Renal cortical epithelial cell (primary cell): Measurements from ENCODE around the gene SUPT20HL2. TPM values are rescaled to one million over a fixed set of nuclear protein-coding genes. Genes with fewer than 3 reads are reported as not detected.
"Not testable (repeated sequence)": the region's sequence is repeated elsewhere in the genome, so short reads cannot be mapped to it uniquely, and the experiment has no call there.

Source experiments
- DNase-seq: peaks from one replicate; pipeline ENCODE4 v3.0.0-alpha.2; 2011; ENCODE audit warnings: low read depth
- total RNA-seq: library from RNA; depleted of rRNA; stranded (reverse); fragments of >200 nt; gene quantifications from 2 replicates; pipeline ENCODE4 v1.2.3, GENCODE V29; 2014

SUPT20HL2 gene
- total RNA-seq, 1 donor from 2014 or later = not detected

- not testable (repeated sequence) for DNase-seq
Measured at GRCh38 chrX:24309580-24310374, 4.1 kb downstream of the SUPT20HL2 start.

DNA sequence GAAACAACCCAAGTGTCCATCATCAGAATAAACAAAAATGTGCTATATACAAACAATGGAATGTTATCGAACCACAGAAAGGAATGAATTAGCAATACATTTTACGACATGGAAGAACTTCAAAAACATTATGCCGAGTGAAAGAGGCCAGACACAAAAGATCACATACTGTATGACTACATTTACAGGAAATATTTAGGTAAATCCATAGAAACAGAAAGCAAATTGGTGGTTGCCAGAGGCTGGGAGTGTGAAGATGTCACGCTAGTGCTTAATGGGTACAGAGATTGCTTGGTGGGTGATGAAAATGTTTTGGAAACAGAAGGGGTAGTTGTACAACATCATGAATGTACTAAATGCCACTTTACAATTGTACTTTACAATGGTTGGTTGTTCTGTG, 5.1 kb downstream of the SUPT20HL2 start:
- not testable (repeated sequence) for DNase-seq

GRCh38 chrX:24306440-24306839, 7.4 kb downstream of the SUPT20HL2 start:
- DNase-seq = no peak

DNA sequence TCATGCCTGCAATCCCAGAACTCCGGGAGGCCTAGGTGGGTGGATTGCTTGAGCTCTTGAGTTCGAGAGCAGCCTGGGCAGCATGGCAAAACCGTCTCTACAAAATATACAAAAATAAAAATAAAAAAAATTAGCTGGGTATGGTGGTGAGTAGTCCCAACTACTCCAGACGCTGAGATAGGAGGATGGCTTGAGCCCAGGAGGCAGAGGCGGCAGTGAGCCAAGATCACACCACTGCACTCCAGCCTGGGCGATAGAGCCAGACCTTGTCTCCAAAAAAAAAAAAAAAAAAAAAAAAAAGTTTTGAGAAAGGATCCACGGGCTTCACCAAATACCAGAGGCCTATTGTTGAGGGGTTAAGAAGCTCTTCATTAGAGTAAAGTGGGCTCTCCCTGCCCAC, 8.0 kb downstream of the SUPT20HL2 start:
- DNase-seq = no peak

GRCh38 chrX:24301806-24302205, 12.1 kb downstream of the SUPT20HL2 start:
- DNase-seq = no peak

DNA sequence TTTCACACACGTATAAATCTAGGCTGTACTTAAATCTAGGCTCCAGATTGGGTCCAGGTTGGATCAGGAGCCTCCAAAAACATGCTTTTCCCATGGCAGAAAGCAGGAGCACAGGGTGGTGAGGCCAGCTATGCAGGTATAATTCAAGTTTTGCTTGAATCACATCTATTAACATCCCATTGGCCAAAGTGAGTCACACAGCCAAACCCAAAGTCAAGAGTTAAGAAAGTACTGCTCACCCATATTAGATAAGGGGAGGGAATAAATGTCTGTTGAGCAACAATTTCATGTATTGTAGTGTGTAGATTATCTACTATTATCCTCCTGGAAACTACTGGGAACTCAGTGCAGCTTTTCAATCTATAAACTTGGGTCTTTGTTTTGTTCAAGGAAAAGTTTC, 12.8 kb downstream of the SUPT20HL2 start:
- no peak for DNase-seq

- DNase-seq = peak; percentile 4
Measured at GRCh38 chrX:24298191-24298590, 15.7 kb downstream of the SUPT20HL2 start.

- DNase-seq = no peak
Measured at GRCh38 chrX:24294619-24295018, 19.2 kb downstream of the SUPT20HL2 start.

DNA sequence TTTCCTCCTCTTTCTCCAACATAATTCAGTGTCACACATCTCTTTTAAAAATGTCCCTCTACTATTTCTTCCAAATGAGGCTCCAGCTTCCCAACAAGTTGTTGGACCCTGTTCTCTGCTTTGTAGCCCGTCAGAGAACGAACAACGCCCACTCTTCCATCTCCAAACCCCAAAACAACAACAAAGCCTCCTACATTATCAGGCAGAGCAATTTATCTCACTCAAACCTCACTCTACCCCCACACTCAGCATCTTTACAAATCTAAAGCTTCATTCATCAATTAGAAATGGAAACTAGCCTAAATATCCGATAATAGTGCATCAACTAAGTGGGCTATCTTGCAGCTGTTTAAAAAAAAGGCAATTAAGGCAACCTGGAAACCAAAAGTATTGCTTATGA, 20.5 kb downstream of the SUPT20HL2 start:
- DNase-seq = no peak

DNA sequence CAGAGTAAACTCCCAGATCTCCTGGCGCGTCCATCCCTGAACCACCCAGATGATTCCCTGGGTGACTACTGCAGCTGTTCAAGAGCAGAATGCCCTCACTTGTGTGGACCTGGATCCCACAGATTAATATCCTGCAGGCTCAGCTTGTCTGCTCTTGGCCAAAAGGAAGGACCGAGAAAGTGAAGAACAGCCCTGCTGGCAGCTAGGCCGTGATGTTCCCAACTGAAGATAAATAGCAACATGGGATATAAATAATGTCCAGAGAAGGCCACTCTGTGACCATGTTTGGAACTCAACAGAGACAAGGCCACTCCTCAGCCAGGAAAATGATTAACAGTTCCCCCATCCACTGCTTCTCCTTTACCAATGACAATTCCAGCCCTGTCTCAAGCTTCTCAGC, 21.5 kb downstream of the SUPT20HL2 start:
- no peak for DNase-seq

DNA sequence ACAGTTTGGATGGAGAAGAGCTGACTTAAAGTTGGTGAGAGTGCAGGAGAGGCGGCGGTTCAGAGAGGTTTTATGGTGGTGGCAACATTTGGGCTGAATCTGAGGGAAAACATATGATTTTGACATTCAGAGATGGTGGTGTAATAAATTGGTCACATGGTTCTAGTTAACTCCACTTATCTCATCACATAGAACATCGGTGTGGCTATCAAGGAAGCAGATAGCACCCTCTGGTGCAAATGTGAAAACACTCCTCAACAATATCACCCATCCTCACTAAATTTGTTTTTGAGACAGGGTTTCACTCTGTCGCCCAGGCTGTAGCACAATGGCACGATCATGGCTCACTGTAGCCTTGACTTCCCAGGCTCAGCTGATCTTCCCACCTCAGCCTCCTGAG, 28.8 kb downstream of the SUPT20HL2 start:
- DNase-seq = no peak

DNA sequence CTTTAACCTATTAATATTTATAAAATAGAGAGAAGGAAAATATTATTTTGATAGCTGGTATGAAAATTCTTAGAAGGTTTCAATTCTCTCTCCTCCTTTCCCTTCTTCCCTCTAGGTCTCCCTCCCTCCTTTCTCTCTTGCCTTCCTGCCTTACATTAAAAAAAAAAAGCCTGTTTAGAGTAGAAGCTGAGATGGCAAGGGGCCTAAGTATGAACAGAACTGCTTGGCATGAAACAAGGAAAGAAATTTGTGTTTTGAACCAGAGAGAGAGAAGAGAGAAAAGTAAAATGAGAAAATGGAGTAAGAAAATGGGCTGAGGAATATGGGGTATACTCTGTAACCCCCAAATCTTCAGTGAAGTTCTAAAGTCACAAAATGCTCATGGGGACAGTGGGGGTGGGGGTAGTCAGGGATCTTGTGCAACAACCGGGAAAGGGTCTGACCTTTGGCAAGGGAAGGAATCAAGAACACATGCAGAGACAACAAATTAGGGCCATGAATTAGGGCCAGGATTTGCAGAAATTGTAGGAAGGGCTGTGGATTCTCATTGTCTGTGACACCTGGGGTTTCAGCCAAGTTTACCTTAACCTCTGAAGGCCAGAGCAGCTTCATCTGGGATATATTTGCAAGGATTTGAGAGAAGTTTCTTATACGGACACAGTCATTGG, 30.6 kb downstream of the SUPT20HL2 start:
- DNase-seq = no peak

DNA sequence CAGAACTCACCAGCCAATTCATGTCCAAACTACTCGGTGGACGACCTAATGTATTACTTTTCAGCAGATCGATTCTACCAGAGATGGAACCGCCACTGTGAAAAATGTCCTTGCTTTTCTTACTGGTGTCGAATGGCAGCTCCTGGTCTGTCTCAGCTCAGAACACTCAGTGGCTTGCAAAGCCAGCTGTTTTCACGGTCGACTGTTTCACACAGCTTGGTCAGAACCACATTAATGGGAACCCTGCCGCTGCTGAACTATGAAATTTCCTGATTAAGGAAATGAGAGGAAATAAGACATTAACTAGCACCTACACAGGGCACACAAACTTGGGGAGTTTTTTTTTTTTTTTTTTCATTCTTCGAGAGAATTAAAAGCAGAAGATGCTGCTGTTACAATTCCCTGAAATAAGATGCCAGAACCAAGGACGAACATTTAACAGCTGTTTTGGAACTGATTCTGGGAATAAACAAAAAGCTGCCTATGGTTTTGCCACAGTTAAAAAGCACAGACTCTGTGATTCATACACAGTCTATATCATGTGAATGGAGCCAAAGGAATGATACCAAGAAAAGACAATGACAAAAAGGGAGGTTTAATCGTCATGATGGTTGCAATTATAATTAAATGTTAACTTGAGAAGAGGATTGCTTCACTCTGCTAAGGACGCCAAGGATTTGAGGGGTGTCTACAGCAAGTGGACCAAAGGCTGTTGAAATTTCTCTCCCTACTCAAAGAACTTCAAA, 31.3 kb downstream of the SUPT20HL2 start:
- DNase-seq = peak; percentile 78

- no peak for DNase-seq
Measured at GRCh38 chrX:24277405-24277804, 36.5 kb downstream of the SUPT20HL2 start.

GRCh38 chrX:24276015-24276414, 37.9 kb downstream of the SUPT20HL2 start:
- DNase-seq = no peak

GRCh38 chrX:24271262-24271661, 42.6 kb downstream of the SUPT20HL2 start:
- DNase-seq = no peak

GRCh38 chrX:24268786-24269185, 45.1 kb downstream of the SUPT20HL2 start:
- DNase-seq = no peak

- peak; percentile 72 for DNase-seq
Measured at GRCh38 chrX:24266996-24267395, 46.9 kb downstream of the SUPT20HL2 start.

- DNase-seq = peak; percentile 75
Measured at GRCh38 chrX:24264383-24264782, 49.5 kb downstream of the SUPT20HL2 start.

DNA sequence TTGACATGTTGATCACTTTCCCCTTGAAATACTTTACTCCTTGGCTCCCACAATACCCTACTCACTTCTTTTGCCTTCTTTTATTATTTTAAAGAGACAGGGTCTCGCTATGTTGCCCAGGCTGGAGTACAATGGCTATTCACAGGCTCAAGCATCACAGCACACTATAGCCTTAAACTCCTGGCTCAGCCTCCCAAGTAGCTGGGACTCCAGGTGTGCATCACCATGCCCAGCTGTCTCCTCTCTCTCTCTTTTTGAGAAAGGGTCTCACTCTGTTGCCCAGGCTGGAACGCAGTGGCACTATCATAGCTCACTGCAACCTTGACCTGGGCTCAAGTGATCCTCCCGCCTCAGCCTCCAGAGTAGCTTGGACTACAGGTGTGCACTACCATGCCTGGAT, 51.6 kb downstream of the SUPT20HL2 start:
- DNase-seq = no peak
